ENCODE data around the gene SEC61A1. TPM values are rescaled to one million over a fixed set of nuclear protein-coding genes. Genes with fewer than 3 reads are reported as not detected.
A peak's percentile ranks its signal among the peaks of the same experiment; 100 is the strongest.

Gene SEC61A1
- total RNA-seq, 4 donors from 2014 or later = 104 to 218 (median 165) TPM

DNA sequence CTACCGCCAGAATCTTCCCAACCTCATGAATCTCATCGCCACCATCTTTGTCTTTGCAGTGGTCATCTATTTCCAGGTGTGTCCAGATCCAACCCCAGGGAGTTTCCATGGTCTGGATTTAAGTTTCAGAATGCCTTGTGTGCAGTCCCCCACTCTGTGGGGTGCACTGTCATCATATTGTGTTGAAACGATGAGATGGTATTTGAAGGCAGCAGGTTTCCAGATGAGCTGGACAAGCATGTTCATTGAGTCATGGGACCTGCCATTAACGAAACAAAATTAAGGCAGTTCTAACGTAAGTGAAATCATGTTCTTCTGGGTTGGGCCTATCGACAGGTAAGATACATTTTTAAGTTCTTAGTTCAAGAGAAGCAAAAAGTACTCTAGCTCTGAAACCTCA, 12.7 kb downstream of the SEC61A1 start:
- H3K27ac ChIP-seq = no peak overlapping the region
- H3K4me3 ChIP-seq (replicated peaks in 1 of 3) = no peak overlapping the region
- no peaks in the 10 kb centered on the region for H3K4me1 ChIP-seq
- H3K27me3 ChIP-seq = no peaks in the 10 kb centered on the region
- no peak for DNase-seq
- H3K36me3 ChIP-seq = peaks cover 94 to 98% of the 10 kb centered on the region in 2 donors
- TF ChIP-seq CTCF (IDR thresholded peaks at IDR 0.05) (no peak), POLR2A (IDR thresholded peaks at IDR 0.05) (no peak)
- no peaks in the 10 kb centered on the region for H3K9me3 ChIP-seq
- 93 to 97% methylated on average over 6 of the region's 6 CpGs for WGBS, 2 donors
- intact Hi-C loops (cut with DNase I) = no loop called here

- intact Hi-C loops (cut with DNase I) = no loop called here
- H3K4me3 ChIP-seq (replicated peaks in 1 of 3) = no peak overlapping the region
- DNase-seq = no peak
- H3K9me3 ChIP-seq = no peaks in the 10 kb centered on the region
- H3K27me3 ChIP-seq = no peaks in the 10 kb centered on the region
- WGBS, 2 donors = 79 to 93% methylated on average over 4 of the region's 4 CpGs
- no peaks in the 10 kb centered on the region for H3K4me1 ChIP-seq
- peaks cover 93 to 98% of the 10 kb centered on the region in 2 donors for H3K36me3 ChIP-seq
- TF ChIP-seq CTCF (IDR thresholded peaks at IDR 0.05) (no peak), POLR2A (IDR thresholded peaks at IDR 0.05) (no peak)
- no peak overlapping the region for H3K27ac ChIP-seq
These were observed 13.9 kb downstream of the SEC61A1 start for GRCh38 chr3:128066114-128066513.

GRCh38 chr3:128066676-128067075, 14.4 kb downstream of the SEC61A1 start:
- 93 to 96% methylated on average over 9 of the region's 9 CpGs for WGBS, 2 donors
- Histone ChIP-seq H3K9me3 (no peaks in the 10 kb centered on the region), H3K4me3 (replicated peaks in 1 of 3) (no peak overlapping the region), H3K27ac (no peak overlapping the region), H3K27me3 (no peaks in the 10 kb centered on the region), H3K4me1 (no peaks in the 10 kb centered on the region), H3K36me3 (peaks cover 88 to 98% of the 10 kb centered on the region in 2 donors)
- no peak for DNase-seq
- intact Hi-C loops (cut with DNase I) = no loop called here
- TF ChIP-seq POLR2A (IDR thresholded peaks at IDR 0.05) = no peak
- TF ChIP-seq CTCF (IDR thresholded peaks at IDR 0.05) = no peak

- Histone ChIP-seq H3K27me3 (no peaks in the 10 kb centered on the region), H3K27ac (no peak overlapping the region), H3K36me3 (peaks cover 83 to 92% of the 10 kb centered on the region in 2 donors), H3K4me3 (replicated peaks in 1 of 3) (no peak overlapping the region), H3K4me1 (no peaks in the 10 kb centered on the region), H3K9me3 (no peaks in the 10 kb centered on the region)
- 84 to 88% methylated on average over 7 of the region's 7 CpGs for WGBS, 2 donors
- no peak for TF ChIP-seq POLR2A (IDR thresholded peaks at IDR 0.05)
- intact Hi-C loops (cut with DNase I) = no loop called here
- DNase-seq = no peak
These were observed 15.3 kb downstream of the SEC61A1 start for GRCh38 chr3:128067489-128067888.

GRCh38 chr3:128068156-128068620, 16.0 kb downstream of the SEC61A1 start:
- no peaks in the 10 kb centered on the region for H3K4me1 ChIP-seq
- H3K9me3 ChIP-seq = no peaks in the 10 kb centered on the region
- H3K36me3 ChIP-seq = peaks cover 82 to 92% of the 10 kb centered on the region in 2 donors
- peak in 5 of 6 experiments; percentile 10 to 46 (median 27) for TF ChIP-seq CTCF (IDR thresholded peaks at IDR 0.05)
- no peak for TF ChIP-seq POLR2A (IDR thresholded peaks at IDR 0.05)
- intact Hi-C loops (cut with DNase I) = no loop called here
- no peaks in the 10 kb centered on the region for H3K27me3 ChIP-seq
- WGBS, 2 donors = 96 to 97% methylated on average over 5 to 8 of the region's 8 CpGs
- DNase-seq = no peak
- H3K4me3 ChIP-seq (replicated peaks in 1 of 3) = no peak overlapping the region
- H3K27ac ChIP-seq = no peak overlapping the region

DNA sequence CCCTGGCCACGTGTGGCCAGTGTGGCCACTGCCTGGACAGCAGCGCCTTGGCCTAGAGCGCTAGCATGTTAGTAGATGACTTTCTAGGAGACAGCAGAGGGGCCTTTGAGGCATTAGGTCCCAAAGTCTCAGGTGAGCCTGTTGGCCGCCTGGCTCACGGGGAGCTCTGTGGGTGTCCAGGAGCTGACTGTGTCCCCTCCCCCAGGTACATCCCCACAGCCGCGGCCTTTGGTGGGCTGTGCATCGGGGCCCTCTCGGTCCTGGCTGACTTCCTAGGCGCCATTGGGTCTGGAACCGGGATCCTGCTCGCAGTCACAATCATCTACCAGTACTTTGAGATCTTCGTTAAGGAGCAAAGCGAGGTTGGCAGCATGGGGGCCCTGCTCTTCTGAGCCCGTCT, 17.0 kb downstream of the SEC61A1 start:
- DNase-seq = no peak
- peaks cover 72 to 82% of the 10 kb centered on the region in 2 donors for H3K36me3 ChIP-seq

More for the DNA sequence above, 17.0 kb downstream of the SEC61A1 start:
- intact Hi-C loops (cut with DNase I) = no loop called here
- no peak overlapping the region for H3K27ac ChIP-seq
- H3K27me3 ChIP-seq = no peaks in the 10 kb centered on the region
- no peaks in the 10 kb centered on the region for H3K4me1 ChIP-seq
- WGBS, 2 donors = 91 to 92% methylated on average over 12 to 15 of the region's 15 CpGs
- no peak overlapping the region for H3K4me3 ChIP-seq (replicated peaks in 1 of 3)
- TF ChIP-seq POLR2A (IDR thresholded peaks at IDR 0.05) = no peak
- no peaks in the 10 kb centered on the region for H3K9me3 ChIP-seq
